GM19468 (cell line): ENCODE data around the gene SLC17A9.

ENCODE experiments used
- ATAC-seq: cut with Tn5 transposase; IDR thresholded peaks from one replicate; pipeline ENCODE4 v1.9.1; 2021; ENCODE audit warnings: mild to moderate bottlenecking, moderate library complexity, moderate number of reproducible peaks; ENCODE audit not compliant: unreplicated experiment; ENCODE audit errors: extremely low read depth

The SLC17A9 gene

DNA sequence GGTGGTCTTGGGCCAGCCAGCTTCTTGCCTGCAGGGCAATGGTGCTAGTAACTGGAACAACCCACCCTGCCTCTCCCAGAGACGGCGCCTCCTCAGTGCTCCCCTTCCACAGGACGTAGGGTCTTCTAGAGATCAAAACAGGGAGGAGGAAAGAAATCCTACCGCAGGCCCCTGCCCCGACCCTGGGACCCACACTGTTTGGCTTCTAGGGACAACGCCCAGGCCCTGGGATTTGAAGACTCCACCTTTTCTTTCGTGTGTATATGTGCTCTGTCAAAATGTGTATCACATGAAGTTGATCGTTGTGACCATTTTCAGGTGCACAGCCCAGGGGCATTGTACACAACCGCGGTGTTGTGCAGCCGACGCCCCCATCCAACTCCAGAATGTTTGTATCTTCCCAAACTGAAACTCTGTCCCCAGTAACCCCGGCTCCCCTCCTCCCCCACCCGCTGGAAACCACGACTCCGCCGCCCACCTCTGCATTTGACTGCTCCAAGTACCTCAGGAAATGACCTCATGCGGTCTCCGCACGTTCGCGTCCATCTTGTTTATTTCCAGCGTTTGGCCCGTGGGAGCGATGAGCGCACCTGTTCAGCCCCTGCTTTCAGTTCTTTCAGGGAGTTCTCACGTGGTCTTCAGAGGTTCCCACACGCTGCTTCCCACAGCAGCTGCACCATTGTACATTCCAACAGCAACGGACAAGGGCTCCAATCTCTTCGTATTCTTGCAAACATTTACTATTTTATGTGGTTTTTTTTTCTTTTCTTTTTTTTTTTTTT lies 57.7 kb downstream of the SLC17A9 start:
- ATAC-seq: no peak

DNA sequence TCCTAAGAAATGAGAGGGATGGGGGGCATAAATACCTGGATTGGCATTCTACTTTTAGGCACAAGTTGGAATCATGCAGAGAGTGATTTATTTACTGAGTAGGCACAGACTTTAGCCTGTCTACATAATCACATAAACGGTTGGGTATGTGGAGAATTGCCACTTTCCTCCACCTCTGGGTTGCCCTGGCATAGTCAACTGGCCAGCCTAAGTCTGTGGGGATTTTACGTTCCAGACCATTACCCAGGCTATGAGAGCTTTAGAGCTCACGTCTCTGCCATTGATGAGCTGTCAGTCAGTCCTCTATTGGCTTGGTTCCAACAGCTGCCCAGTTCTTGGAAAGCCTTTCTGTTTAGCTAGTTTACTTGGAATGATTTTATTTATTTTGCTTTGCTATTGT lies 59.3 kb downstream of the SLC17A9 start:
- no peak for ATAC-seq

DNA sequence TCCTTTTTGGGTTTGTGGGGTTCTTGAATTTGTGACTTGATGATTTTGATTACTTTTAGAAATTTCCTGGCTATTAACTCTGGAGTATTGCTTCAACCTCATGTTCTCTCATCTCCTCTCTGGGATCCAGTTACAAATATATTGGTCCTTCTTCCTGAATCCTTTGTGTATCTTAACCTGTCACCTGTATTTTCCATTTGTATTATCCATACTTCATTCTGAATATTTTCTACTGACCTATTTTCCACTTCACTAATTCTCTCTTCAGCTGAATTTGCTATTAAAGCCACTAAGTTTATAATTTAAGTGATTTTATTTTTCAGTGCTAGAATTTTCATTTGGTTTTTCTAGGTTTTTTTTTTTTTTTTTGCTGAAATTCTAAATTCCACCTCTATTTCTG lies 60.7 kb downstream of the SLC17A9 start:
- ATAC-seq: no peak

- no peak for ATAC-seq
Observed at GRCh38 chr20:63014287-63014686, 61.8 kb downstream of the SLC17A9 start.

GRCh38 chr20:63014710-63015109 lies 62.2 kb downstream of the SLC17A9 start:
- ATAC-seq: no peak

- ATAC-seq: no peak
Observed at GRCh38 chr20:63015147-63015661, 62.7 kb downstream of the SLC17A9 start.

- no peak for ATAC-seq
Observed at GRCh38 chr20:63015662-63016361, 63.3 kb downstream of the SLC17A9 start.

DNA sequence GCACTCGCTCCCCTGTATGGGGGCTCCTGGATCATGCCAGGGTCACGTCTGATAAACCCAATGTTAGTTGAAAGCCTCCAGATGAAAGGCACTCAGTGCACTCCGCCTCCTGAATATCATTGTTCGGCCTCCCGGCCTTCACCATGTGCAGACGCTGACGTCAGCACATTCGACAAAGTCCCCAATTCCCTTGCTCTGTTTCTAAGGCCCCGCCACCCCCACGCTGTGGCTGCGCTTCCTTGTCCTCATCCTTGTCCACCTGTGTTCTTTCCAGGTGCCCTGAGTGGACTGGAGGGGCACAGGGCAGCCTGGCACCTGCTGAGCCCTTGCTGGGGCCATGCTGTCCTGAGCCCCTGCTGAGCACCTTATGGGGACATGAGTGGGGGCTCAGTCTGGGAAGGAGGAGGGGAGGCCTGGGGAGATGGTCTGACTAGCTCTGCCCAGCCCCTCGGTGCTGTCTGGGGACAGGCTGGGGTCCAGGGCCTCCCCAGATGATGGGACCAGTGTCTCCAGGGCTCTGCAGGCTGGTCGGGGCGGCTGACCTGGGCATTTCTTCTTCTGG lies 64.1 kb downstream of the SLC17A9 start:
- no peak for ATAC-seq

DNA sequence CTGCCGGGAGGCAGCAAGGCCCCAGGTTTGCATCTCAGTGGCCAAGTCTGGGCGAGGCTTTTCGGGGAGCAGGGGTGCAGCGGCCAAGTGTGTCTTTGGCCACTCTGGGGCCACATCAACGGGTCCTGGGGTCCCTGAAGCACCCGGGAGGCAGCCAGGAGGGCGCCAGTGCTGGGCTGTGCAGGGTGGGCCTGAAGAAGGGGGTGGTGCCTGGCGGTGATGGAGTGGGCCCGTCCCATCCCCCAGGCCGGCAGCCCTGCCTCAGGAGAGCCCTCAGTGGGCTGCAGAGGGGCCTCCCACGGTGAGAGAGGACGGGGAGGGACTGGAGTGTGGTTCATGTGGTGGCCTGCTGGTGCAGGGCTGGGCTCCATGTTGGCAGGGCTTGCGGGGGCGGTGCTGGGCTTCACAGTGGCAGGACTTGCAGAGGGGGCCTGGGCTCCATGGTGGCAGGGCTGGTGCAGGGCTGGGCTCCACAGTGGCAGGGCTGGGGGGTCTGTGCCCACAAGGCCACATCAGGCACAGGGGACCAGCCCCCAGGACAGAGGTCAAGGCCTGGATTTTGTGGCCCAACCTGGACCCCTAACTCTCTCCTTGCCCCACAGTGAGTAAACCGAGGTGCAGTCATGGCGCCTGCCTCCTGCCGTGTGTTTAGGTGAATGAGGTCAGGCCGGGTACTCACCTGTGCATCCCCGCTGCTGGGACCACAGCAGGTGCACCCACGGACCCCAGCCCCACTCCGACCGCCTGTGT lies 64.7 kb downstream of the SLC17A9 start:
- no peak for ATAC-seq

DNA sequence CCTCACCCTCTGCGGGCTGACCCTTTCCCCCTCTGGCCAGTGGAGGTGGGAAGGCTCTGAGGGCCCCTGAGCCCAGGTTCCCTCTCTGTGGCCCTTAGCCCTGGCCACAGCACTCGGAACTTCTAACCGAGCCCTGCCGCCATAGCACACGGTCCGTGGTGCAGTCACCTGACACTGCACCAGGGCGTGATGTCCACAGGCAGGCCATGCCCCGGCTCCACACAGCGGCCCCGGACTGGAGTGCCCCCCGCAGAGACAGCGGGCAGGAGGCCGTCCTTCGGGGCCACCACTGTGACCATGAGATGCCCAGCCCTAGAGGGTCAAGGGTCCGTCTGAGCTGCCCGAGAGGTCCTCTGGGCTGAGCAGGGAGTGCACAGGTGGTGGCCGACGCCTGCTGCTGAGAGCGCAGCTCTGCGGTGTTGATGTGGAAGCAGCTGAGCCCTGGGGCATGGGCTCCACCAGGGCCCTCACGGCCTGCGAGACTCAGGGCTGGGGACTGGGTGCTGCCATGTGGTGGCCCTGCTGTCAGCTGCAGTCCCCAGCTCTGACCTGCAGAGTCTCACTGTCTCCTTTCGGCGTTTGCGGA lies 65.4 kb downstream of the SLC17A9 start:
- no peak for ATAC-seq
